SK-N-MC (cell line): ENCODE results near the gene KRT9.
"Not testable (repeated sequence)": the region's sequence is repeated elsewhere in the genome, so short reads cannot be mapped to it uniquely, and the experiment has no call there.

Experiments used
- DNase-seq: peaks from one replicate; pipeline ENCODE4 v3.0.0-alpha.2; 2011; ENCODE audit warnings: low read depth, low spot score
- H3K27ac ChIP-seq: fragments of 200-600 bp; sonication (generic); 2 replicates; pipeline ENCODE4 v1.5.1; 2016; ENCODE audit warnings: mixed run types
- H3K36me3 ChIP-seq: fragments of 200-600 bp; sonication (generic); 2 replicates; pipeline ENCODE4 v1.6.1; 2017; ENCODE audit warnings: antibody characterized with exemption, low read length, mixed read lengths; ENCODE audit not compliant: insufficient read depth
- H3K4me3 ChIP-seq: fragments of 200-600 bp; sonication (generic); 2 replicates; pipeline ENCODE4 v1.5.1; 2016
- H3K9ac ChIP-seq: fragments of 200-600 bp; sonication (generic); 2 replicates; pipeline ENCODE4 v1.8.0; 2017; ENCODE audit warnings: mixed run types, mixed read lengths; ENCODE audit not compliant: insufficient read length
- H3K9me3 ChIP-seq: fragments of 200-600 bp; sonication (generic); 2 replicates; pipeline ENCODE4 v1.6.1; 2017; ENCODE audit warnings: low read depth, mild to moderate bottlenecking, antibody characterized with exemption, low read length, moderate library complexity, mixed read lengths
- EZH2 ChIP-seq: fragments of 200-600 bp; sonication (generic); IDR thresholded peaks from one replicate; pipeline ENCODE4 v1.6.1; 2017; ENCODE audit warnings: antibody characterized with exemption
- FOXP2 ChIP-seq: optimal IDR thresholded peaks from 2 replicates; pipeline ENCODE3; 2011; ENCODE audit warnings: mild to moderate bottlenecking, moderate library complexity; ENCODE audit not compliant: insufficient read depth; ENCODE audit errors: extremely low read length, control extremely low read depth
- POLR2AphosphoS5 ChIP-seq: IDR thresholded peaks from 2 replicates; pipeline ENCODE4 v1.6.1; 2012; ENCODE audit warnings: mild to moderate bottlenecking, low read depth, low read length, borderline replicate concordance

The KRT9 gene, protein sequence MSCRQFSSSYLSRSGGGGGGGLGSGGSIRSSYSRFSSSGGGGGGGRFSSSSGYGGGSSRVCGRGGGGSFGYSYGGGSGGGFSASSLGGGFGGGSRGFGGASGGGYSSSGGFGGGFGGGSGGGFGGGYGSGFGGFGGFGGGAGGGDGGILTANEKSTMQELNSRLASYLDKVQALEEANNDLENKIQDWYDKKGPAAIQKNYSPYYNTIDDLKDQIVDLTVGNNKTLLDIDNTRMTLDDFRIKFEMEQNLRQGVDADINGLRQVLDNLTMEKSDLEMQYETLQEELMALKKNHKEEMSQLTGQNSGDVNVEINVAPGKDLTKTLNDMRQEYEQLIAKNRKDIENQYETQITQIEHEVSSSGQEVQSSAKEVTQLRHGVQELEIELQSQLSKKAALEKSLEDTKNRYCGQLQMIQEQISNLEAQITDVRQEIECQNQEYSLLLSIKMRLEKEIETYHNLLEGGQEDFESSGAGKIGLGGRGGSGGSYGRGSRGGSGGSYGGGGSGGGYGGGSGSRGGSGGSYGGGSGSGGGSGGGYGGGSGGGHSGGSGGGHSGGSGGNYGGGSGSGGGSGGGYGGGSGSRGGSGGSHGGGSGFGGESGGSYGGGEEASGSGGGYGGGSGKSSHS

DNA sequence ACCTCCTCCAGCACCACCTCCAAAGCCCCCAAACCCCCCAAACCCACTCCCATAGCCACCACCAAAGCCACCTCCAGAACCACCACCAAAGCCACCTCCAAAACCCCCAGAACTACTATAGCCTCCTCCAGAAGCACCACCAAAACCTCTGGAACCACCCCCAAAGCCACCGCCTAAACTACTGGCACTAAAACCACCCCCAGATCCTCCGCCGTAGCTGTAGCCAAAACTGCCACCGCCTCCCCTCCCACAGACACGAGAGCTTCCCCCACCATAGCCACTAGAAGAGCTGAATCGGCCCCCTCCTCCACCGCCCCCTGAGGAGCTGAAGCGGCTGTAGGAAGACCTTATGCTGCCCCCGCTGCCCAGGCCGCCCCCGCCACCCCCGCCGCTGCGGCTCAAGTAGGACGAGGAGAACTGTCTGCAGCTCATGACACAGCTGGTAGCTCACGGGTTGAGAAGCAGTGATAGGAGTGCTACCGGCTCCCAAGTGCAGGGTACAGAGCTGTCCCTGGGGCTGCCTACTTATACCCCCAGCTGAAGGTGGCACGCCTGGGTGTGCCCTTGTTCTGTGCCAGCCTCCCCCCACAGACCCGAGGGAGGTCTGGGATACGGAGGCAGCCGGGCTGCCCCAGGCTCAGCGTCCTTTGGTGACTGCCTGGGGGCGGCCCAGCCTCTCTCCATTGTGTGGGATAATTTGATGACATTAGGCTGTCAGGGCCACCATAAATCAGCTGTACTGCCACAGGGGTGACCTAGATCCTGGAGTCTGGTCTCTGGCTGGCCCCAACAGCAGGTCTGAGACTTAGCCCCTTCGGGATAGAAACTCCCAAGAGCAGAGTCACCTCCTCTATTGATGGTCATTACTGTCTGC lies at the start of gene KRT9:
Gene KRT9, minus strand, starts transcription at position 499 of the 874 bp plus-strand sequence. Its CDS starts 67 bp downstream, at position 432.
- no peaks in the 10 kb centered on the region for H3K9me3 ChIP-seq
- H3K27ac ChIP-seq: no peak within 1 kb of the TSS
- TF ChIP-seq EZH2 (no peak), FOXP2 (no peak), POLR2AphosphoS5 (no peak)
- no peak within 1 kb of the TSS for H3K9ac ChIP-seq
- no peak for DNase-seq
- H3K36me3 ChIP-seq: no peaks in the 10 kb centered on the region
- no peak within 1 kb of the TSS for H3K4me3 ChIP-seq

DNA sequence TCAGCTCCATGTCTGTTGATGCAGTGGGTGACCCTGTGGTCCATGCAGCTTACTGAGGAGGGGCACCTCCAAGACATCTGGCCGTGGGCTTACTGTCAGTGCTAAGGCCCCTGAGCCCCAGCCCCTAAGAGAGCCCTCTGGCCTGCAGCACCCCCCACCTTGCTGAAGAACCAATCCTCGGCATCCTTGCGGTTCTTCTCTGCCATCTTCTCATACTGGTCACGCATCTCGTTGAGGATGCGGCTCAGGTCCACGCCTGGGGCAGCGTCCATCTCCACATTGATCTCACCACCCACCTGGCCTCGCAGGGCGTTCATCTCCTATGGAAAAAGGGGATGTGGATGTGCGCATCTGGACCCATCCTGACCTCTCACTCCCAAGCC lies 49.6 kb upstream of the KRT9 start:
- not testable (repeated sequence) for H3K36me3 ChIP-seq, DNase-seq, H3K9ac ChIP-seq, H3K4me3 ChIP-seq, H3K9me3 ChIP-seq
- H3K27ac ChIP-seq: peak overlapping the region; percentile 65; the same call in 1 of the 2 replicates

DNA sequence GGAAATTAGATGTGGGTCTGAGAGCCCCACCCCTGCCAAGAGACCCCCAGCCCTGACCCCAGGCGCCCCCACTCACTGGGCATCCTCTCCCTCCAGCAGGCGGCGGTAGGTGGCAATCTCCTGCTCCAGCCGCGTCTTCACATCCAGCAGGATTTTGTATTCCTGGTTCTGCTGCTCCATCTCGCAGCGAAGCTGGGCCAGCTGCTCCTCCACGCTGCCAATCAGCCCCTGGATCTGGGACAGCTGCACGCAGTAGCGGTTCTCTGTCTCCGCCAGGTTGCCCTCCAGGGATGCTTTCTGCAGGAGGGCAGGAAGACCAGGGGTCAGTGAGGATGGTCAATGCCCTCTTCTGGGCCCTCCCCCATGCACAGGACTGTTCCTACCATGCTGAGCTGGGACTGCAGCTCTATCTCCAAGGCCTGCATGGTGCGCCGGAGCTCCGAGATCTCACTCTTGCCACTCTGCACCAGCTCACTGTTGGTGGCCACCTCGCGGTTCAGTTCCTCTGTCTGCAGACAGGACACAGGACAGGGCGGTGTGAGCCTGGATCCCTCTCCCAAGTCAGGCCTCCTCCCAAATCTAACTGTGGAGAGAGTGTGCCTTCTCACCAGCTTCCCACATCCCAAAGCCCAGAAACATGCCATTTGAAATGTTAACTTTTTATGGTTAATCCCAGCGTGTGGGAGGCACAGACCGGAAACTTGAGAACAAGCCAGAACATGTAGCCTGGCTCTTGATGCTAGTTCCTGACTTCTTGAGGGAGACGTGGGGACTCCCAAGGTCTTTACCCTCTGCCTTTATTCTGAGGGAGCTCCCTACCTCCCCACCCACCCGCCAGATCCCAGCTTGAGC lies 49.0 kb upstream of the KRT9 start:
- no peaks in the 10 kb centered on the region for H3K9me3 ChIP-seq
- no peak for TF ChIP-seq EZH2
- TF ChIP-seq POLR2AphosphoS5: no peak
- TF ChIP-seq FOXP2: no peak
- H3K27ac ChIP-seq: peak overlapping the region; percentile 65; the same call in 1 of the 2 replicates
- no peaks in the 10 kb centered on the region for H3K36me3 ChIP-seq
- peak; percentile 39 for DNase-seq
- no peak overlapping the region for H3K9ac ChIP-seq
- no peak overlapping the region for H3K4me3 ChIP-seq

DNA sequence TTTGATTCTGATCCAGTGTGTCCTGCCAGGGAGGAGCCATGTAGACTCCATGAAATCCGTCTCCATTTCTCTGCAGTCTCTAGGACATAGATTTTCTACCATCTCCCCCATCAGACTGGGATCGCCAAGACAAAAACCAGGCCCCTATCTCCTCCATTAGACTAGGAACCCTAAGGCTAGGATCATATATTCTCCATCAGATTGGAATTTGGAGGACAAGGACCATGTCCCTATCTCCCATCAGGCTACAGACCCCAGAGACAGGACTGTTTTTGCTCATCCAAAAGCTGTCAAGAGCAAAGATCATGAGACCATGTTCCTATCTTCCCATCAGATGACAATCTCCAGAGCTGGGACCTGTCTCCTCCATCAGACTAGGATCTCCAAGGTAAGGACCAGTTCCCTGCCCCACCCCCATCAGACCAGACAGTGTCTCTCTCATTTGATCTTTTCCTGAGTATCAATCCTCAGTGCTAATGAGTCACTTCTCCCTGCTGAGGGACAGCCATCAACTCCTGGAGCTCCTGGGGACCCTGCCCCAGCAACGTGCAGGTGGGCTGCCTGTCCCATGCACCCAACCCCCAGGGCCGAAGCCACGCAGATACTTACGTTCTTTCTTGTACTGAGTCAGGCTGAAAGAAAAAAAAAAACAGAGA lies 48.2 kb upstream of the KRT9 start:
- H3K27ac ChIP-seq, H3K9ac ChIP-seq, H3K9me3 ChIP-seq, H3K36me3 ChIP-seq, DNase-seq, H3K4me3 ChIP-seq: not testable (repeated sequence)

DNA sequence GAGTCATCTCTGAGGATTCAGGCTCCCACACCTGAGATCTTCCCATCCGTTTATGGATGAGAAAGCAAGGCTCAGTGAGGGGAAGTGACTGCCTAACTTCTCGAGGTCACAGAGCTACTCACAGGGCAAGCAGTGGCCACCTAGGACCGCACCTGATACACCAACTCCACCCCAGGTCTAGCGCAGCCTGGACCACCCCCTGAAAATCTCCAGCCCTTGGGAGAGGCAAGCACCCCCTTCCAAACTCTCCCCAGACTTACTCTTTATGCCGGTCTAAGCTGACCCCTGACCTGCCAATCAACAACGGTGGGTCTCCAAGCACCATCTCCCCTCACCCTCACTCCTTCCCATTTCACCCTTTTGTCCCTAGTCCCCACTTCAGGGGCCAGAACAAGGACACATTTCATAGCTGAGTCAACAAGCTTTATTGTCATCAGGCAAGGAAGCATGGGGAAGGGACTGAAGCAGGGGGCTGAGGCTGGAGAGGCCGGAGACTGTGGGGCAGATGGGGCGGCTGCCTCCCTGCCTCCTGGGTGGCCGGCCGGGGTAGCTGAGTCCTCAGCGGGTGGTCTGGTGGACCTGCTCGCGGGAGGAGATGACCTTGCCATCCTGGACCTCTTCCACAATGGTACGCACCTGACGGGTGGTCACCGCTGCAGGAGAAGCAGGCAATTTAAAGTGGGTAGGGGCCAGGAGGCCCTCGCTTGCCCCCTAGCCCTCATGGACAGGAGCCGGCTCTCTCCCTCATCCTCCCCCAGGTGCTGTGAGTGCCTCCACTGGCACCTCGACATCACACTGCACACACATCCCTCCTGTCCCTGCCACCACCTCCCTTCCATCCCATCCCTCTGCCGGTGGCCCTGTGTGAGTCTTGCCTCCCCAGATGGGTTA lies 47.4 kb upstream of the KRT9 start:
- Histone ChIP-seq H3K4me3 (no peak overlapping the region), H3K36me3 (no peaks in the 10 kb centered on the region)

DNA sequence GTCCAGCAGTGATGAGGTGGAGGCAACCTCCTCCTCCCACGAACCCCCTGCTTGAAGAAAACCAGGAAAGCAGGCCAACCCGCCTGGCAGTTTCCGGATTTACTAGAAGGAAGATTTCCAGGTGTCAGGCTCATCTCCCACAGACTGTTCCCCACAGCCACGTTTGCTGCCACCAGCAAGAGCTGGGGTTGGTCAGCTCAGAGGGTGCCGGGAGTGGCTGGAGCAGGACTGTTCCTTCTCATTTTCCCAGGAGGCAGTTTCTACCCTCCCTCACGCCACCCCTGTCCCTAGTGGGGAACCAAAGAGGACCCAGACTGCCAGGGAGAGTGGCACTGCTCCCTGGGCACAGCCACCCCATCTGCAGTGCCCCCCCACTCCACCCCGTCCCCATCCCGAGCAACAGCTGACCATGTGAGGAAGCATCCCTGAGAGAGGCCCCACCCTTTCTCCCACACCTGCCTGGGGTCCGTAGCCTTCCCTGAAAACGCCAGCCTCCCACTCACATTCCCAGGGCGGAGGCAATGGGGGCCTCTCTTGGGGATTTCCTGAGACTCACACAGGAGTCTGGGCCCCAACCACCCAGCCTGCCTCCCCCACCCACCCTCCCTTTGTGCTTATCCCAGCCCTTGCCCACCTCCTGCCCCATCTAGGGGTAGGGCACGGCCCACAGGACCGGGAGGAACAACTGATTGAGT lies 46.6 kb upstream of the KRT9 start:
- no peak for DNase-seq
- TF ChIP-seq FOXP2 (no peak), POLR2AphosphoS5 (no peak), EZH2 (no peak)

More for the DNA sequence above, 47.4 kb upstream of the KRT9 start:
- Histone ChIP-seq H3K9me3 (no peaks in the 10 kb centered on the region), H3K27ac (no peak overlapping the region), H3K9ac (no peak overlapping the region)
- TF ChIP-seq EZH2 (no peak), POLR2AphosphoS5 (no peak), FOXP2 (no peak)
- DNase-seq: no peak

More for the DNA sequence above, 46.6 kb upstream of the KRT9 start:
- Histone ChIP-seq H3K27ac (no peak overlapping the region), H3K9ac (no peak overlapping the region), H3K4me3 (no peak overlapping the region), H3K9me3 (no peaks in the 10 kb centered on the region), H3K36me3 (no peaks in the 10 kb centered on the region)
